ENCODE data around the gene SLC35F4.

- TF ChIP-seq POLR2A (IDR thresholded peaks at IDR 0.05): no peak
- TF ChIP-seq CTCF (IDR thresholded peaks at IDR 0.05): no peak
Observed at GRCh38 chr14:57755018-57755521, 110.8 kb downstream of the SLC35F4 start.
